Measurements from ENCODE around the gene SOX12.
A peak's percentile ranks its signal among the peaks of the same experiment; 100 is the strongest.

The SOX12 gene

DNA sequence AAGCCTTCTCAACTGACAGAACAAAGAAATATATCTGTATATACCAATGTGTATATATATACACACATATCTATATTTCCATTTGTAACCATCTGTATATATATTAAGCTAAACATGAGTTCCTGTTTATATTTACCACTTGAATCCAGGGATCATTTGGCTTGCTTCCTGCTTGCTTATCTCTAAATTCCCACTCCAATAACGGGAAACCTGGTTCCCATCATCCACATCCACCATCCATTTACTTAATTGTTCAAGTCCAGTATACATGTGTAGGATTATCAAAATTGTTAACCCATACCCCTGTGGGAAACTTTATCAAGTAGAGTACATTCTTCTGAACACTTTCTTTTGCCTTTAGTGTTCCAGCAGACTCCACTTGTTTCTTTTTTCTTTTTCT, 12.5 kb upstream of the SOX12 start:
- no peaks in the 10 kb centered on the region for H3K9me3 ChIP-seq
- H3K4me2 ChIP-seq: no peak overlapping the region
- no peaks in the 10 kb centered on the region for H3K27me3 ChIP-seq
- H3K9ac ChIP-seq: no peak overlapping the region
- peaks cover 19% of the 10 kb centered on the region for H3K4me1 ChIP-seq
- no peaks in the 10 kb centered on the region; the same call in 1 of the 2 replicates for H3K36me3 ChIP-seq
- no peak overlapping the region for H3K4me3 ChIP-seq
- H3K27ac ChIP-seq: no peak overlapping the region
- no peak for TF ChIP-seq Cebpa-rat (IDR thresholded peaks at IDR 0.05)
- H4K20me1 ChIP-seq: no peaks in the 10 kb centered on the region

DNA sequence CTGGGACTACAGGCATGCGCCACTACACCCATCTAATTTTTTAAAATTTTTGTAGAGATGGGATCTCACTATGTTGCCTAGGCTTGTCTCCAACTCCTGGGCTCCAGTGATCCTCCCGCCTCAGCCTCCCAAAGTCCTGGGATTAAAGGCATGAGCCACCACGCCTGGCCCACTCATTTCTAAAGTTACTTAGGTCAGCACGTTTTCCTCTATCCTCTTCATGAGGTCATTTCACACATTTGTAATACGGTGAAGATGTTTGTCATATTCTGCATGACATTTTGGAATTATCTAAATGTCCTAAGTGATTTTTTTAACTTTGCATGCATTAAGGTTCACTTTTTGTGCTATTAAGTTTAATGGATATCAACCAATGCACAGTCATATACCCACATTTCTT, 11.9 kb upstream of the SOX12 start:
- Histone ChIP-seq H3K9ac (no peak overlapping the region), H3K9me3 (no peaks in the 10 kb centered on the region), H3K4me2 (no peak overlapping the region), H3K27ac (no peak overlapping the region), H4K20me1 (no peaks in the 10 kb centered on the region), H3K4me1 (peaks cover 19% of the 10 kb centered on the region), H3K27me3 (no peaks in the 10 kb centered on the region), H3K4me3 (no peak overlapping the region), H3K36me3 (no peaks in the 10 kb centered on the region; the same call in 1 of the 2 replicates)
- TF ChIP-seq Cebpa-rat (IDR thresholded peaks at IDR 0.05): no peak

DNA sequence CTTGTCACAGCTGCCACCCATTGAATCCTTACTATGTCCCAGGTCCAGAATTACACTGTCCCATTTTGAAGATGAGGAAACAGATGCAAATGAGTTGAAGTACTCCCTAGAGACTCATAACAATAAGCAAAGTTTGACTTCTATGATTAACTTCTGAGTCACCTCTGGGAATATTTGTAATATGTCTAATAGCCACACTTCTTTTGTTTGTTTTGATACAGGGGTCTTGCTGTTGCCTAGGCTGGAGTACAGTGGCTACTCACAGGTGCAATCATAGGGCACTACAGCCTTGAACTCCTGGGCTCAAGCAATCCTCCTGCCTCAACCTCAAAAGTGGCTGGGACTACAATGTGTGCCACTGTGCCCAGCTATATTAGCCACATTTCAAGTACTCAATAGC, 11.4 kb upstream of the SOX12 start:
- Histone ChIP-seq H3K4me2 (no peak overlapping the region; the same call in 1 of the 2 replicates), H3K9me3 (no peaks in the 10 kb centered on the region), H3K27me3 (no peaks in the 10 kb centered on the region), H3K4me1 (peaks cover 19% of the 10 kb centered on the region), H3K36me3 (no peaks in the 10 kb centered on the region; the same call in 1 of the 2 replicates), H3K9ac (no peak overlapping the region), H4K20me1 (no peaks in the 10 kb centered on the region), H3K4me3 (no peak overlapping the region), H3K27ac (no peak overlapping the region)
- TF ChIP-seq Cebpa-rat (IDR thresholded peaks at IDR 0.05): no peak

DNA sequence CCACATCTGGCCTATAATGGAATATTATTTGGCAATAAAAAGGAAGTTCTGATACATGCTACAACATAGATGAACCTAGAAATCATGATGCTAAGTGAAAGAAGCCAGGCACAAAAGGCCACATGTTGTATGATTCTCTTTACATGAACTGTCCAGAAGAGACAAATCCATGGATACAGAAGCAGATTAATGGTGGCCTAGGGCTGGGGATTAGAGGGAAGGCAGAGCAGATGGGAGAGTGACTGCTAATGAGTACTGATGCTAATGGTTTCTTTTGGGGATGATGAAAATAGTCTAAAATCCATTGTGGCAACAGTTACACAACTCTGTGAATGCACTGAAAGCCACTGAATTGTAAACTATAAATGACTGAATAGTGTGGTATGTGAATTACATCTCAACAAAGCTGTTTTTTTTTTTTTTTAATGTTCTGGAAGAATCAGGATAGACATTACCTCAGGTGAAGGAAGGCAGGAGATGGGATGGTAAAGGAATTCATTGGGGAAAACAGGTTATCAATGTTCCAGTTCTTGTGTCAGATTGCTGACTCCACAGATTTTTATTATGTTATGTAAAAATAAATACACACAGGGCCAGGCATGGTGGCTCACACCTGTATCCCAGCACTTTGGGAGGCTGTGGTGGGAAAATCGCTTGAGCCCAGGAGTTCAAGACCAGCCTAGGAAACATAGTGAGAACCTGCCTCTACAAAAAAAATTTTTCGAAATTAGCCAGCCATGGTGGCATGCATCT, 8.9 kb upstream of the SOX12 start:
- H3K4me2 ChIP-seq: no peak overlapping the region
- H3K27ac ChIP-seq: no peak overlapping the region
- no peaks in the 10 kb centered on the region for H3K27me3 ChIP-seq
- H3K4me3 ChIP-seq: no peak overlapping the region
- H3K4me1 ChIP-seq: peaks cover 7% of the 10 kb centered on the region; the same call in 1 of the 2 replicates
- no peaks in the 10 kb centered on the region; the same call in 1 of the 2 replicates for H3K36me3 ChIP-seq
- no peak for TF ChIP-seq Cebpa-rat (IDR thresholded peaks at IDR 0.05)
- H3K9ac ChIP-seq: no peak overlapping the region
- H3K9me3 ChIP-seq: no peaks in the 10 kb centered on the region
- H4K20me1 ChIP-seq: no peaks in the 10 kb centered on the region

DNA sequence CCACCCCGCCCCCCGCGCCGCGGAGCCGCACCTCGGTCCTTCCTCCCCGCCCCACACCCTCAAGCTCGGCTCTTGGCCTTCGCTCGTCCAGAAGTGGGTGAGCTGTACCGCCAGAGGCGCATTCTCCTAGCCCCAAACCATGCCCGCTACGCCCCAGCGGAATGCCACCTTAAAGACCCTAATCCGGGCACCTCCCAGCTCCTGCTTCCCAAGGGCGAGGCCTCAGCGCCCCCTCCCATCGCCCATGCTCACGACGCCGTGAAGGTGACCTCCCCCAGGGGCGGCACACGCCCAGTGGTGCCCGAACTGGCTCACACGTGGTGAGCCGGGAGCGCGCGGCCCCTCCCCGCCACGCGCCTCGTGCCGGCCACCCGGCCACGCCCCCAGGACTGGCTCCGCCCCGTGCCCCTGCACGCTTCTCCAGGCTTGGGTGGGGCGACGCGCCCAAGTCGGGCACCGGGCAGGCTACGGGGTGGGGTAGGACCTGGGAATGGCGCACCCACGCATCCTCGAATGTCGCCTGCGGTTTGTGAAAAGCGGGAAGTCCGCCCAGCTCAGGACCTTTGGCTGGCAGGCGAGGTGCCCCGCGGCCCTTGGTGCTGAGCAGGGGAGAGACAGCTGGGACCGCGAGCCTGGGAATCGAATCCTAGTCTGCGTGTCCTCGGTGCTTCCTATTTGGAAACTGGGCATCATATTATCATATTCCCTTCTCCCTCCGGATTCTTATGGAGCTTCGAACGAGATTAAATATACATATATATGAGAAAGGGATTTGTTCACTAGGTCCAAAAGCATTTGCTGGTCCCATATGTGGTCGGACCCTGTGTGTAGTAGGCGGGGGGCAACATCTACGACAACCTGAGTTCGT, 941 bp upstream of the SOX12 start:
- TF ChIP-seq Cebpa-rat (IDR thresholded peaks at IDR 0.05): no peak
- H3K9ac ChIP-seq: peak overlapping the region; percentile 92
- peaks cover 26% of the 10 kb centered on the region for H3K4me1 ChIP-seq
- no peaks in the 10 kb centered on the region for H3K9me3 ChIP-seq
- H3K36me3 ChIP-seq: 0 out of 2 replicates have a peak, but pooled peaks cover 8% of the 10 kb centered on the region
- peak overlapping the region; percentile 99 for H3K4me2 ChIP-seq
- H3K27me3 ChIP-seq: no peaks in the 10 kb centered on the region
- H3K4me3 ChIP-seq: peak overlapping the region; percentile 94
- peaks cover 28% of the 10 kb centered on the region for H4K20me1 ChIP-seq
- H3K27ac ChIP-seq: peak overlapping the region; percentile 93

DNA sequence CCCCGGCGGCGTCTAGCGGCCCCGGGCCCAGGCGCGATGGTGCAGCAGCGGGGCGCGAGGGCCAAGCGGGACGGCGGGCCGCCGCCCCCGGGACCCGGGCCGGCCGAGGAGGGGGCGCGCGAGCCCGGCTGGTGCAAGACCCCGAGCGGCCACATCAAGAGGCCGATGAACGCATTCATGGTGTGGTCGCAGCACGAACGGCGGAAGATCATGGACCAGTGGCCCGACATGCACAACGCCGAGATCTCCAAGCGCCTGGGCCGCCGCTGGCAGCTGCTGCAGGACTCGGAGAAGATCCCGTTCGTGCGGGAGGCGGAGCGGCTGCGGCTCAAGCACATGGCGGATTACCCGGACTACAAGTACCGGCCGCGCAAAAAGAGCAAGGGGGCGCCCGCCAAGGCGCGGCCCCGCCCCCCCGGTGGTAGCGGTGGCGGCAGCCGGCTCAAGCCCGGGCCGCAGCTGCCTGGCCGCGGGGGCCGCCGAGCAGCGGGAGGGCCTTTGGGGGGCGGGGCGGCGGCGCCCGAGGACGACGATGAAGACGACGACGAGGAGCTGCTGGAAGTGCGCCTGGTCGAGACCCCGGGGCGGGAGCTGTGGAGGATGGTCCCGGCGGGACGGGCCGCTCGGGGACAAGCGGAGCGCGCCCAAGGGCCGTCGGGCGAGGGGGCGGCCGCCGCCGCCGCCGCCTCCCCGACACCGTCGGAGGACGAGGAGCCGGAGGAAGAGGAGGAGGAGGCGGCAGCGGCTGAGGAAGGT, 715 bp downstream of the SOX12 start:
- Histone ChIP-seq H3K4me2 (peak overlapping the region; percentile 99), H3K27me3 (no peaks in the 10 kb centered on the region), H3K4me1 (peaks cover 38% of the 10 kb centered on the region), H3K9ac (peak overlapping the region; percentile 92), H3K9me3 (no peaks in the 10 kb centered on the region), H4K20me1 (peaks cover 45% of the 10 kb centered on the region), H3K4me3 (peak overlapping the region; percentile 94), H3K27ac (peak overlapping the region; percentile 93), H3K36me3 (peaks cover 15% of the 10 kb centered on the region; the same call in 1 of the 2 replicates)
- no peak for TF ChIP-seq Cebpa-rat (IDR thresholded peaks at IDR 0.05)

DNA sequence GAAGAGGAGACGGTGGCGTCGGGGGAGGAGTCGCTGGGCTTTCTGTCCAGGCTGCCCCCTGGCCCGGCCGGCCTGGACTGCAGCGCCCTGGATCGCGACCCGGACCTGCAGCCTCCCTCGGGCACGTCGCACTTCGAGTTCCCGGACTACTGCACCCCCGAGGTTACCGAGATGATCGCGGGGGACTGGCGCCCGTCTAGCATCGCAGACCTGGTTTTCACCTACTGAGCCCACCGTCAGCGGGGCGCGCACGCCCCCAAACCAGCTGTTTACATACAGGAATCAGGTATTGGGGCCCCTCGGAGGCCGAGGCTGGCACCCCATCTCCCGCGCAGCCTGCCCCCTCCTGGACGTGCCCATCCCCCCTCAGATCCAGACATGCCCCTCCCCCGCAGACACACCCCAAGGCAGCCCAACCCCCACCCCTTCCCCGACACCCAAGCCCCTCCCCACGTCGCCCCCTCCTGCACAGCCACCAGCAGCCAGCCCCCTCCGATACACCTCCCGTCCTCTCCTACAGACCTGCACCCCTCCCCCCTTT, 1.4 kb downstream of the SOX12 start:
- Histone ChIP-seq H3K4me3 (peak overlapping the region; percentile 94), H3K9ac (peak overlapping the region; percentile 92), H3K4me2 (peak overlapping the region; percentile 99), H3K9me3 (no peaks in the 10 kb centered on the region), H3K4me1 (peaks cover 38% of the 10 kb centered on the region), H3K27me3 (no peaks in the 10 kb centered on the region), H3K27ac (peak overlapping the region; percentile 93), H4K20me1 (peaks cover 51% of the 10 kb centered on the region), H3K36me3 (peaks cover 15% of the 10 kb centered on the region; the same call in 1 of the 2 replicates)
- no peak for TF ChIP-seq Cebpa-rat (IDR thresholded peaks at IDR 0.05)

DNA sequence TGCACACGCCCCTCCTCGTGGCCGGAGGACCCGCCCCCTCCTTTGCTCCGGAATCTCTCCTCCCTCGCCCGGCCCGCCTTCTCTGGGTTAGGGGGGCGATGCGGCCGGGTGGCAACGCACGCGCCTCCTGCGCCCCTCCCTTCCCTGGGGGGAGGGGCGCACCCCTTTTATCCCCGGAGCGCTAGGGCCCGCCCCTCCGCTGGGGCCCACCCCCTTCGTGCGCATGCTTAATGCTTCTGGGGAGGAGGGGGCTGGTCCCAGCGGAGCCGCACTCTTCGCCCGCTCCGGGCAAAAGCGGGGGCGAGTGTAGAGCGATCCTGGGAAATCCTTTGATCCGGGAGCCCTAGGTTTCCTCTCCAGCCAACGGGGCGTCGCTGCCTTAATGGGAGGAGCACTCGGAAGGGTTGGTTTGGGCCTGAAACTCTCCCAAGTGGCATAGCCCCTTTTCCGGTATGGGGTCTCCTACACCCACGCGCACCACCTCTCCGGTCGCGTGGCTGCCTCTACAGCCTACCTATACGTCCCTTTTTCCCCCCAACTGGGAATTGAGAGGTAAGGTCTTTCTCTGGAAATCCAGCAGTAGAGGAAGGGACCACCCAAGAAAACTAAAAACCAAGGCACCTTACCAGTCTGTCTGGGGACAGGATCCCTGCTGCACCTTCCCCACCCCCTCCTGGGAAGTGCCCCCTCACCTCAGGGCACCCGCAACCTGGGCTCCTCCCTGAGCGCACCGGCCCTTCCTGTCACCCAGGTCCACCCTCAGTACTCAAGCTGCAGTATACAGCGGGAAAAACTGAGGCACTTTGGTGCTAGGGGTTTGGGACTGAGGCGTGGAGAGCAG, 2.1 kb downstream of the SOX12 start:
- no peak for TF ChIP-seq Cebpa-rat (IDR thresholded peaks at IDR 0.05)
- peaks cover 58% of the 10 kb centered on the region for H4K20me1 ChIP-seq
- H3K9me3 ChIP-seq: no peaks in the 10 kb centered on the region
- H3K4me1 ChIP-seq: peaks cover 38% of the 10 kb centered on the region
- H3K27me3 ChIP-seq: no peaks in the 10 kb centered on the region
- peak overlapping the region; percentile 80 for H3K9ac ChIP-seq
- peak overlapping the region; percentile 94 for H3K4me3 ChIP-seq
- peaks cover 15% of the 10 kb centered on the region; the same call in 1 of the 2 replicates for H3K36me3 ChIP-seq
- H3K4me2 ChIP-seq: peak overlapping the region; percentile 89
- H3K27ac ChIP-seq: peak overlapping the region; percentile 61
